HG02571 (cell line): ENCODE measurements around the gene TLL2.

ENCODE experiments used
- ATAC-seq: cut with Tn5 transposase; IDR thresholded peaks from one replicate; pipeline ENCODE4 v1.9.1; 2021; ENCODE audit warnings: mild to moderate bottlenecking, moderate library complexity; ENCODE audit not compliant: unreplicated experiment

Gene TLL2

GRCh38 chr10:96367470-96367869 is 146.3 kb downstream of the TLL2 start:
- no peak for ATAC-seq

GRCh38 chr10:96366508-96366907 is 147.2 kb downstream of the TLL2 start:
- ATAC-seq = no peak

- ATAC-seq = no peak
Measured at GRCh38 chr10:96365571-96365970, 148.2 kb downstream of the TLL2 start.

- no peak for ATAC-seq
Measured at GRCh38 chr10:96360766-96361165, 153.0 kb downstream of the TLL2 start.

GRCh38 chr10:96360331-96360730 is 153.4 kb downstream of the TLL2 start:
- no peak for ATAC-seq

- no peak for ATAC-seq
Measured at GRCh38 chr10:96359616-96360015, 154.1 kb downstream of the TLL2 start.

- no peak for ATAC-seq
Measured at GRCh38 chr10:96358851-96359540, 154.7 kb downstream of the TLL2 start, which contains the start of gene OPALIN. Gene OPALIN, minus strand, starts transcription at chr10:96359002. Its CDS starts 106 bp downstream, at chr10:96358896.

GRCh38 chr10:96357038-96357620 is 156.6 kb downstream of the TLL2 start:
- no peak for ATAC-seq

- ATAC-seq = no peak
Measured at GRCh38 chr10:96352582-96352981, 161.1 kb downstream of the TLL2 start.

GRCh38 chr10:96352027-96352426 is 161.7 kb downstream of the TLL2 start:
- ATAC-seq = no peak

- ATAC-seq = no peak
Measured at GRCh38 chr10:96346295-96346694, 167.4 kb downstream of the TLL2 start.

- ATAC-seq = no peak
Measured at GRCh38 chr10:96345222-96345621, 168.5 kb downstream of the TLL2 start.

- ATAC-seq = no peak
Measured at GRCh38 chr10:96344178-96344577, 169.5 kb downstream of the TLL2 start.

- no peak for ATAC-seq
Measured at GRCh38 chr10:96342402-96342801, 171.3 kb downstream of the TLL2 start.

GRCh38 chr10:96341219-96342182 is 172.2 kb downstream of the TLL2 start:
- ATAC-seq = no peak

GRCh38 chr10:96339956-96340904 is 173.5 kb downstream of the TLL2 start:
- no peak for ATAC-seq

- no peak for ATAC-seq
Measured at GRCh38 chr10:96339383-96339782, 174.3 kb downstream of the TLL2 start.

GRCh38 chr10:96338279-96338925 is 175.3 kb downstream of the TLL2 start:
- ATAC-seq = no peak

GRCh38 chr10:96337106-96337505 is 176.6 kb downstream of the TLL2 start:
- no peak for ATAC-seq
